ENCODE measurements around the gene SMIM10L2A. TPM values are rescaled to one million over a fixed set of nuclear protein-coding genes. Genes with fewer than 3 reads are reported as not detected.
"Not testable (repeated sequence)": the region's sequence is repeated elsewhere in the genome, so short reads cannot be mapped to it uniquely, and the experiment has no call there.

The SMIM10L2A gene
- total RNA-seq, 1 experiment from 2014 or later: 0.04 TPM

GRCh38 chrX:135453381-135453780 lies 31.6 kb downstream of the SMIM10L2A start:
- DNase-seq (ENCODE audit: low spot score): no peak

- DNase-seq (ENCODE audit: low spot score): no peak
Observed at GRCh38 chrX:135454816-135455215, 33.1 kb downstream of the SMIM10L2A start.

- not testable (repeated sequence) for DNase-seq (ENCODE audit: low spot score)
Observed at GRCh38 chrX:135461756-135462155, 40.0 kb downstream of the SMIM10L2A start.

- DNase-seq (ENCODE audit: low spot score): peak; percentile 6
Observed at GRCh38 chrX:135463937-135464336, 42.2 kb downstream of the SMIM10L2A start.

- DNase-seq (ENCODE audit: low spot score): no peak
Observed at GRCh38 chrX:135476378-135476777, 54.6 kb downstream of the SMIM10L2A start.

- DNase-seq (ENCODE audit: low spot score): peak; percentile 70
Observed at GRCh38 chrX:135477576-135477975, 55.8 kb downstream of the SMIM10L2A start.

Other genes starting within 250 kb of the SMIM10L2A start
- gene ETDA, start 169.9 kb upstream of the SMIM10L2A start, total RNA-seq (2014; rRNA removed; shearing (Covaris generic)): not detected in 2 replicates
- not detected in 2 replicates for gene ETDC, start 112.5 kb upstream of the SMIM10L2A start, total RNA-seq (2014; rRNA removed; shearing (Covaris generic))
- gene ZNF75D, start 77.8 kb upstream of the SMIM10L2A start, total RNA-seq (2014; rRNA removed; shearing (Covaris generic)): 2.9 and 5.2 TPM in 2 replicates
- gene ZNF449, start 77.1 kb upstream of the SMIM10L2A start, total RNA-seq (2014; rRNA removed; shearing (Covaris generic)): 3.5 and 4.2 TPM in 2 replicates
- 1.6 and 3.9 TPM in 2 replicates for gene INTS6L, start 98.7 kb downstream of the SMIM10L2A start, total RNA-seq (2014; rRNA removed; shearing (Covaris generic))